Activated CD8-positive, alpha-beta memory T cell treated with anti-CD3 and anti-CD28 coated beads, Interleukin-2, amount 10 ng/mL, durations not matched to agents 7 days and 5 days (primary cell): ENCODE measurements around the gene CPNE6. TPM values are rescaled to one million over a fixed set of nuclear protein-coding genes. Genes with fewer than 3 reads are reported as not detected.

Experiments used
- ATAC-seq: fragments of 150-1000 bp; cut with Tn5 transposase; one replicate; pipeline ENCODE4 v1.10.0; 2021; ENCODE audit warnings: moderate library complexity
- CTCF ChIA-PET: fragments of 350-600 bp; sonication (Branson Sonifier 250); formaldehyde crosslinking; loops from one replicate; lab custom pipeline; 2021; ENCODE audit warnings: antibody characterized with exemption; lab: Charles Lee
- DNase-seq: peaks from one replicate; pipeline ENCODE4 v3.0.0-alpha.2; 2020
- H3K27ac Mint-ChIP-seq: one replicate; pipeline ENCODE4 v1.8.0; 2021; ENCODE audit warnings: mild to moderate bottlenecking, mixed read lengths
- H3K27me3 Mint-ChIP-seq: one replicate; pipeline ENCODE4 v1.8.0; 2021; ENCODE audit warnings: mixed read lengths
- H3K36me3 Mint-ChIP-seq: one replicate; pipeline ENCODE4 v1.8.0; 2021; ENCODE audit warnings: mild to moderate bottlenecking, mixed read lengths
- H3K4me1 Mint-ChIP-seq: one replicate; pipeline ENCODE4 v1.8.0; 2021; ENCODE audit warnings: mixed read lengths
- H3K4me3 Mint-ChIP-seq: one replicate; pipeline ENCODE4 v1.8.0; 2021; ENCODE audit warnings: mild to moderate bottlenecking, moderate library complexity, mixed read lengths
- H3K9me3 Mint-ChIP-seq: one replicate; pipeline ENCODE4 v1.8.0; 2022; ENCODE audit warnings: low read depth, mixed read lengths
- total RNA-seq, 2 experiments: library from RNA; stranded (reverse); gene quantifications; one replicate each; pipeline ENCODE4 v1.2.3, GENCODE V29; 2021

The CPNE6 gene
- total RNA-seq, 2 experiments from 2014 or later = 0.12 TPM; not detected in 1

GRCh38 chr14:24087004-24087403, 15.6 kb downstream of the CPNE6 start:
- no peak for ATAC-seq
- Mint-ChIP-seq H3K9me3 (no peaks in the 10 kb centered on the region), H3K36me3 (no peaks in the 10 kb centered on the region), H3K27ac (no peak overlapping the region), H3K4me3 (no peak overlapping the region), H3K27me3 (no peaks in the 10 kb centered on the region), H3K4me1 (peaks cover 5% of the 10 kb centered on the region)
- CTCF ChIA-PET = interaction anchor here (2.1 to 3.9 kb wide), 2 partner anchors 21 to 29 kb away, joined by 9 to 18 read pairs; no protein-coding TSS in a partner anchor
- DNase-seq = no peak

GRCh38 chr14:24088095-24088494, 16.7 kb downstream of the CPNE6 start:
- DNase-seq (no peak), ATAC-seq (no peak)
- H3K27me3 Mint-ChIP-seq = no peaks in the 10 kb centered on the region
- no peak overlapping the region for H3K27ac Mint-ChIP-seq
- peaks cover 7% of the 10 kb centered on the region for H3K4me1 Mint-ChIP-seq
- CTCF ChIA-PET = interaction anchor here (0.5 to 1.7 kb wide), 2 partner anchors 30 to 355 kb away, joined by 3 to 11 read pairs; no protein-coding TSS in a partner anchor
- H3K9me3 Mint-ChIP-seq = no peaks in the 10 kb centered on the region
- H3K36me3 Mint-ChIP-seq = no peaks in the 10 kb centered on the region
- no peak overlapping the region for H3K4me3 Mint-ChIP-seq

GRCh38 chr14:24089890-24090289, 18.5 kb downstream of the CPNE6 start:
- CTCF ChIA-PET = interaction anchor here (0.9 to 12.1 kb wide), 25 partner anchors 9 to 484 kb away, joined by 3 to 225 read pairs (median 6); partner anchors contain the start of genes CARMIL3, DCAF11, DHRS4L2 and IRF9
- Mint-ChIP-seq H3K4me1 (peaks cover 15% of the 10 kb centered on the region), H3K4me3 (no peak overlapping the region), H3K9me3 (no peaks in the 10 kb centered on the region), H3K36me3 (peaks cover 2% of the 10 kb centered on the region), H3K27ac (no peak overlapping the region), H3K27me3 (no peaks in the 10 kb centered on the region)
- no peak for ATAC-seq
- no peak for DNase-seq

DNA sequence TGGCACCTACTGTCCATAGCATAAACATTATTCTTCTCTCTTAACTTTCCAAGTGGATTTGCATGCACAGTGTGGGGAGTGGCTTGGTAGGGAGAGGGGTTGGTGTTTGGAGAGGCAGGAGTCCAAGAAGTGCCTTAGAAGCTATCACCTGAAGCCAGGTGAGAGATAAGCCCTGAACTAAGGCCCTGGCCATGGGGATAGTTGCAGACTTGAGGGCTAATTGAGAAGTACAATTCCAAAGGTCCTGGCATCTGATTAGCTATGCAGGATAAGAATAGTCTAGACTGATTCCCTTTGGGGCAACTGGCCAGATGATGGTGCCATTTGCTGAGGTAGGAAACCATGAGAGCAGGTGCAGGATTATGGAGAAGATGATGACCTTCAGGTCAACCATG, 20.7 kb downstream of the CPNE6 start:
- DNase-seq = no peak
- no peak overlapping the region for H3K4me3 Mint-ChIP-seq
- no peak for ATAC-seq
- CTCF ChIA-PET = interaction anchor here (1.2 to 12.1 kb wide), 6 partner anchors 11 to 69 kb away, joined by 4 to 225 read pairs (median 57); partner anchors contain the start of gene IRF9
- H3K4me1 Mint-ChIP-seq = peaks cover 29% of the 10 kb centered on the region
- H3K9me3 Mint-ChIP-seq = no peaks in the 10 kb centered on the region
- H3K27me3 Mint-ChIP-seq = no peaks in the 10 kb centered on the region
- H3K36me3 Mint-ChIP-seq = peaks cover 18% of the 10 kb centered on the region
- no peak overlapping the region for H3K27ac Mint-ChIP-seq

- no peaks in the 10 kb centered on the region for H3K27me3 Mint-ChIP-seq
- H3K9me3 Mint-ChIP-seq = no peaks in the 10 kb centered on the region
- ATAC-seq = no peak
- H3K4me1 Mint-ChIP-seq = peaks cover 29% of the 10 kb centered on the region
- H3K27ac Mint-ChIP-seq = peak overlapping the region; percentile 99
- CTCF ChIA-PET = interaction anchor here (1.2 to 12.1 kb wide), 9 partner anchors 12 to 503 kb away, joined by 3 to 225 read pairs (median 11); partner anchors contain the start of genes DCAF11, IRF9 and NRL
- DNase-seq = no peak
- peak overlapping the region; percentile 99 for H3K4me3 Mint-ChIP-seq
- H3K36me3 Mint-ChIP-seq = peaks cover 18% of the 10 kb centered on the region
Observed at GRCh38 chr14:24092505-24093206, 21.3 kb downstream of the CPNE6 start.

DNA sequence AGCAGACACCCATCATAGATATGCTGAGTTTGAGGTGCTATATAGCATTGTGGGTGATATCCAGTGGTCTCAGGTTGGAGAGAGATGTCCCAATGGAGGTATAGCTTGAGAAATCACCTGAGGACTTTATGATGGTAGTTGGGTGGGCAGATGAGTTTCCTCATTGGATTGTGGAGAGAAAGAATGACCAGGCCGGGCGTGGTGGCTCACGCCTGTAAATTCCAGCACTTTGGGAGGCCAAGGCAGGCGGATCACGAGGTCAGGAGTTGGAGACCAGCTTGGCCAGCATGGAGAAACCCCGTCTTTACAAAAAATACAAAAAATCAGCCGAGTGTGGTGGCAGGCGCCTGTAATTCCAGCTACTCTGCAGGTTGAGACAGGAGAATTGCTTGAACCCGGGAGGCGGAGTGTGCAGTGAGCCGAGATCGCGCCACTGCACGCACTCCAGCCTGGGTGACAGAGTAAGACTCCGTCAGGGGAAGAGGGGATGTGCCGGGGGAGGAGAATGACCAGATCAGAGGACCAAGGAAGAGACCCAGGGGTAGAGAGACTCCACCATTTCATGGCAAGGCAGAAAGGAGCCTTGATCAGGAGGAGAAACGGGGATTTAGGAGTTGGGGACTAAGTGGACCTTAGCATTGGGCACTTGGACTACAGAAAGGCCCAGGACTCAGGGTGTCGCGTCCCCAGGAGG, 22.0 kb downstream of the CPNE6 start:
- DNase-seq (no peak), ATAC-seq (no peak)
- Mint-ChIP-seq H3K36me3 (peaks cover 22% of the 10 kb centered on the region), H3K4me1 (peaks cover 33% of the 10 kb centered on the region), H3K9me3 (no peaks in the 10 kb centered on the region), H3K27me3 (no peaks in the 10 kb centered on the region), H3K27ac (peak overlapping the region; percentile 99), H3K4me3 (peak overlapping the region; percentile 99)
- CTCF ChIA-PET = interaction anchor here (0.8 to 12.1 kb wide), 12 partner anchors 8 to 534 kb away, joined by 3 to 225 read pairs (median 8); partner anchors contain the start of genes DCAF11, EMC9, IRF9 and NRL

- Mint-ChIP-seq H3K27ac (peak within 1 kb of the TSS; percentile 99), H3K27me3 (no peaks in the 10 kb centered on the region), H3K4me3 (peak within 1 kb of the TSS; percentile 99), H3K36me3 (peaks cover 22% of the 10 kb centered on the region), H3K9me3 (no peaks in the 10 kb centered on the region), H3K4me1 (peaks cover 33% of the 10 kb centered on the region)
- peak; percentile 74 for ATAC-seq
- peak; percentile 89 for DNase-seq
- CTCF ChIA-PET = interaction anchor here (0.7 to 12.1 kb wide), 15 partner anchors 9 to 535 kb away, joined by 3 to 225 read pairs (median 4); partner anchors contain the start of genes DCAF11, EMC9, IRF9 and NRL
Observed at GRCh38 chr14:24093901-24094840, 22.8 kb downstream of the CPNE6 start, which contains the start of gene PCK2. TSS of gene PCK2 (plus strand) at chr14:24094311. CDS start at chr14:24094406, 95 bp downstream.

DNA sequence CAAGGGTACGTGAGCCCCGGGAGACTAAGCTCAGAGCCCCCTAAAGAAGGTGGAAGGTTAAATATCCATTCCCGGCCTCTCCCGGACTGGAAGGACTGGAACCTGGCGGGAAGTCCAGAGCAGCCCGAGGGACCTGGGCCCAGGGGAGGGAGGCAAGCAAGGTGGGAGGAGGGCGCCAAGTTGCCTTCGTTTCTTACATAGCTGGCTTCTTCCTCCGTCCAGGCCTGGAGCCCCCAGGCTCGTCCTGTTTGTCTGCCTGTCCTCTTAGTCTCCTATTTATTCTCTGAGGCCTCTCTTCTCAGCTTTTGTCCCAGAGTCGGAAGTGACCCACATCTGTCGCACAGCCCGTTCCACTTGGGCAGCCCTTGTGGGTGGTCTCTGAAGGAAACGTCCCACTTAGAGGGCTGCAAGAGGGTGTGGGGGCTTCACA, 23.5 kb downstream of the CPNE6 start:
- ATAC-seq (peak; percentile 2), DNase-seq (peak; percentile 46)
- H3K27me3 Mint-ChIP-seq = no peaks in the 10 kb centered on the region
- H3K4me1 Mint-ChIP-seq = peaks cover 33% of the 10 kb centered on the region
- H3K9me3 Mint-ChIP-seq = no peaks in the 10 kb centered on the region
- peak overlapping the region; percentile 99 for H3K4me3 Mint-ChIP-seq
- CTCF ChIA-PET = interaction anchor here (0.7 to 12.1 kb wide), 9 partner anchors 11 to 213 kb away, joined by 3 to 225 read pairs (median 10); partner anchors contain the start of genes DCAF11, EMC9, IRF9 and NRL
- peaks cover 28% of the 10 kb centered on the region for H3K36me3 Mint-ChIP-seq
- peak overlapping the region; percentile 99 for H3K27ac Mint-ChIP-seq

DNA sequence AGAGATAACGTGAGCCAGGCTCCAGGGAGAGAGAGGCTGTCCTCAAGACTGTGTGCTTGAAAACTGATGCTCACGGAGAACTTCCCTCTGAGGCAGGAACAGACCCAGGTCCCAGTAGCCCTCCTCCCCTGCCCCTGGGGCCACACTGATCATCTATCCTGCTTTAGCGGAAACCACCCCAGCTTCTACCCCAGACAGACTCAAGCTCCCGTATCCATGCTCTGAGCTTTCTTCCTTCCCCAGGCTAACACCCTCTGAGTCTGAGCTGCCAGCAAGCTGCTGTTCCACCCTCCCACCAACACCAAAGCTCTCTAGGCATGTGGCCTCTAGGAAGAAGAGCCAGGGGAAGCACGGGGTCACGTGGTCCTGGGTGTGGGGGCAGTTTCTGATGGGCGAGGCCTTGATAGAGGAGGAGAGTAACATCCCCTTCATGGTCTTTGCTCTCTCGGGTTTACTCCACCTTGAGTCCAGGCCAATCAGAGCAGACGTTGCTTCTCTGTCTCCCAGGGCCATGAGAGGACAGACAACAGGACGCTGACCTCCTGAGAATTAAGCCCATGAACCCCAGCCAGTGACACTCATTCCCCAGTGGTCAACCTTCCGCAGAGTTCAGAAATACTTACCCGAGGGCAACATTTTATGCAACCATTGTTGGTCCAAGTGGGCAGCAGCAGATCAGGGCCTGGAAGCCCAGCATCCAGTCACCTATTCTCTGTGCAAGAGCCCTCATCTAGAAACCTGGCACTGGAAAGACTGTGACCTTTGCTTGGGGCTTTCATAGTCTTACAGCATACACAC, 24.1 kb downstream of the CPNE6 start:
- Mint-ChIP-seq H3K4me3 (peak overlapping the region; percentile 99), H3K27ac (peak overlapping the region; percentile 99), H3K27me3 (no peaks in the 10 kb centered on the region), H3K9me3 (no peaks in the 10 kb centered on the region), H3K36me3 (peaks cover 31% of the 10 kb centered on the region), H3K4me1 (peaks cover 31% of the 10 kb centered on the region)
- DNase-seq (peak; percentile 87), ATAC-seq (peak; percentile 50)
- CTCF ChIA-PET = interaction anchor here (0.7 to 12.1 kb wide), 9 partner anchors 10 to 1328 kb away, joined by 3 to 225 read pairs (median 10); partner anchors contain the start of genes DCAF11, EMC9, IRF9 and NRL

- CTCF ChIA-PET = interaction anchor here (0.9 to 12.1 kb wide), 3 partner anchors 9 to 65 kb away, joined by 3 to 225 read pairs (median 4); partner anchors contain the start of gene IRF9
- DNase-seq (no peak), ATAC-seq (no peak)
- Mint-ChIP-seq H3K27me3 (no peaks in the 10 kb centered on the region), H3K4me3 (peak overlapping the region; percentile 47), H3K36me3 (peaks cover 36% of the 10 kb centered on the region), H3K9me3 (no peaks in the 10 kb centered on the region), H3K27ac (peak overlapping the region; percentile 58), H3K4me1 (peaks cover 29% of the 10 kb centered on the region)
Observed at GRCh38 chr14:24096545-24097181, 25.3 kb downstream of the CPNE6 start.

DNA sequence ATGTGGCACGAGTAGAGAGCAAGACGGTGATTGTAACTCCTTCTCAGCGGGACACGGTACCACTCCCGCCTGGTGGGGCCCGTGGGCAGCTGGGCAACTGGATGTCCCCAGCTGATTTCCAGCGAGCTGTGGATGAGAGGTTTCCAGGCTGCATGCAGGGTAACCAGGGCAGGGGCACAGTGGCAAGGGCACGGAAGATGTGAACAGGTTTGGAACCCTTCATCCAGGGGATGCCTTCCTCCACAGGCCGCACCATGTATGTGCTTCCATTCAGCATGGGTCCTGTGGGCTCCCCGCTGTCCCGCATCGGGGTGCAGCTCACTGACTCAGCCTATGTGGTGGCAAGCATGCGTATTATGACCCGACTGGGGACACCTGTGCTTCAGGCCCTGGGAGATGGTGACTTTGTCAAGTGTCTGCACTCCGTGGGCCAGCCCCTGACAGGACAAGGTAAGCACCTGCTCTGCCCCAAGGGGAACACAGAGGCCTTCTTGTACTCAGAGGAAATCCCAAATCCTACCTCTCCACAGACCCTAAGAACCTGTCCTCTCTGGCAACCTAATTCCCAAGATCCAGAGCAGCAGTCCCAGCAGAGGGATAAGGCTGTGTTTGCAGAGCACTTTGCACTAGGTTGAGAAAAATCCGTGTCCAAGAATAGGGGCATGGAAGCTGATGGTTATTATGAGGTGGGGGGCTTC, 27.0 kb downstream of the CPNE6 start:
- no peak for ATAC-seq
- Mint-ChIP-seq H3K27me3 (no peaks in the 10 kb centered on the region), H3K9me3 (no peaks in the 10 kb centered on the region), H3K36me3 (peaks cover 48% of the 10 kb centered on the region), H3K4me1 (peaks cover 24% of the 10 kb centered on the region), H3K4me3 (no peak overlapping the region), H3K27ac (no peak overlapping the region)
- no peak for DNase-seq
- CTCF ChIA-PET = interaction anchor here (1.2 to 12.1 kb wide), 2 partner anchors 7 to 16 kb away, joined by 3 to 225 read pairs; partner anchors contain the start of genes DCAF11 and NRL
